ENCODE measurements around the gene MED22.

The MED22 gene

GRCh38 chr9:133355881-133356357, 8.0 kb upstream of the MED22 start:
- DNase-seq (ENCODE audit: low spot score): no peak

- no peak for DNase-seq (ENCODE audit: low spot score)
Measured at GRCh38 chr9:133354766-133355165, 6.8 kb upstream of the MED22 start.

GRCh38 chr9:133353548-133353947, 5.6 kb upstream of the MED22 start:
- no peak for DNase-seq (ENCODE audit: low spot score)

- no peak for DNase-seq (ENCODE audit: low spot score)
Measured at GRCh38 chr9:133352635-133353340, 4.9 kb upstream of the MED22 start.

- DNase-seq (ENCODE audit: low spot score): peak; percentile 70
Measured at GRCh38 chr9:133351908-133352634, 4.1 kb upstream of the MED22 start.

- no peak for DNase-seq (ENCODE audit: low spot score)
Measured at GRCh38 chr9:133351526-133351907, 3.6 kb upstream of the MED22 start.

GRCh38 chr9:133349965-133350616, 2.2 kb upstream of the MED22 start:
- DNase-seq (ENCODE audit: low spot score): no peak

- no peak for DNase-seq (ENCODE audit: low spot score)
Measured at GRCh38 chr9:133348718-133349573, 1.0 kb upstream of the MED22 start.

- peak; percentile 47 for DNase-seq (ENCODE audit: low spot score)
Measured at GRCh38 chr9:133347515-133347984, 381 bp downstream of the MED22 start.

- DNase-seq (ENCODE audit: low spot score): no peak
Measured at GRCh38 chr9:133346021-133346785, 1.7 kb downstream of the MED22 start.

- DNase-seq (ENCODE audit: low spot score): no peak
Measured at GRCh38 chr9:133345596-133345995, 2.3 kb downstream of the MED22 start.

GRCh38 chr9:133344979-133345378, 3.0 kb downstream of the MED22 start:
- no peak for DNase-seq (ENCODE audit: low spot score)

- DNase-seq (ENCODE audit: low spot score): no peak
Measured at GRCh38 chr9:133344071-133344470, 3.9 kb downstream of the MED22 start.

GRCh38 chr9:133342570-133342969, 5.4 kb downstream of the MED22 start:
- DNase-seq (ENCODE audit: low spot score): no peak

GRCh38 chr9:133342069-133342406, 5.9 kb downstream of the MED22 start:
- no peak for DNase-seq (ENCODE audit: low spot score)

- DNase-seq (ENCODE audit: low spot score): no peak
Measured at GRCh38 chr9:133341369-133342068, 6.4 kb downstream of the MED22 start.

- no peak for DNase-seq (ENCODE audit: low spot score)
Measured at GRCh38 chr9:133340916-133341315, 7.0 kb downstream of the MED22 start.

GRCh38 chr9:133340256-133340655, 7.7 kb downstream of the MED22 start:
- no peak for DNase-seq (ENCODE audit: low spot score)

- DNase-seq (ENCODE audit: low spot score): no peak
Measured at GRCh38 chr9:133339641-133340040, 8.3 kb downstream of the MED22 start.

- DNase-seq (ENCODE audit: low spot score): peak; percentile 91
Measured at GRCh38 chr9:133335924-133336811, 11.8 kb downstream of the MED22 start, which contains the start of gene SURF6. SURF6 (minus strand) TSS chr9:133336188; CDS start chr9:133336132, 56 bp downstream.
